Adrenal gland (tissue), 5 donors: ENCODE data around the gene MUC21.

ENCODE experiments used
- POLR2A ChIP-seq, 2 donors: fragments of 450-650 bp; IDR thresholded peaks; one replicate each; pipeline ENCODE4 v1.6.1; 2017; ENCODE audit warnings: antibody characterized with exemption in 2 of 2, mild to moderate bottlenecking in 2 of 2, moderate library complexity in 1 of 2
- TF ChIP-seq, protein P1 (sequence below), 6 experiments: fragments of 450-650 bp in 4 of 6; fragments of 200-600 bp in 2 of 6; sonication (generic) in 1 of 6; IDR thresholded peaks; 1 replicate in 5 of 6; 2 replicates in 1 of 6; pipeline versions ENCODE4 v1.5.1 to v1.8.0; 2016 to 2021; ENCODE audit warnings: antibody characterized with exemption in 6 of 6, mild to moderate bottlenecking in 2 of 6, moderate library complexity in 1 of 6
- donor health status: DM: no; HTN: no; CAD: no.

GRCh38 chr6:31037682-31038081, 54.2 kb downstream of the MUC21 start:
- TF ChIP-seq, protein P1, sequence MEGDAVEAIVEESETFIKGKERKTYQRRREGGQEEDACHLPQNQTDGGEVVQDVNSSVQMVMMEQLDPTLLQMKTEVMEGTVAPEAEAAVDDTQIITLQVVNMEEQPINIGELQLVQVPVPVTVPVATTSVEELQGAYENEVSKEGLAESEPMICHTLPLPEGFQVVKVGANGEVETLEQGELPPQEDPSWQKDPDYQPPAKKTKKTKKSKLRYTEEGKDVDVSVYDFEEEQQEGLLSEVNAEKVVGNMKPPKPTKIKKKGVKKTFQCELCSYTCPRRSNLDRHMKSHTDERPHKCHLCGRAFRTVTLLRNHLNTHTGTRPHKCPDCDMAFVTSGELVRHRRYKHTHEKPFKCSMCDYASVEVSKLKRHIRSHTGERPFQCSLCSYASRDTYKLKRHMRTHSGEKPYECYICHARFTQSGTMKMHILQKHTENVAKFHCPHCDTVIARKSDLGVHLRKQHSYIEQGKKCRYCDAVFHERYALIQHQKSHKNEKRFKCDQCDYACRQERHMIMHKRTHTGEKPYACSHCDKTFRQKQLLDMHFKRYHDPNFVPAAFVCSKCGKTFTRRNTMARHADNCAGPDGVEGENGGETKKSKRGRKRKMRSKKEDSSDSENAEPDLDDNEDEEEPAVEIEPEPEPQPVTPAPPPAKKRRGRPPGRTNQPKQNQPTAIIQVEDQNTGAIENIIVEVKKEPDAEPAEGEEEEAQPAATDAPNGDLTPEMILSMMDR (IDR thresholded peaks at IDR 0.05) = no peak
- no peak for TF ChIP-seq POLR2A (IDR thresholded peaks at IDR 0.05)
